ENCODE measurements around the gene APOC3.

DNA sequence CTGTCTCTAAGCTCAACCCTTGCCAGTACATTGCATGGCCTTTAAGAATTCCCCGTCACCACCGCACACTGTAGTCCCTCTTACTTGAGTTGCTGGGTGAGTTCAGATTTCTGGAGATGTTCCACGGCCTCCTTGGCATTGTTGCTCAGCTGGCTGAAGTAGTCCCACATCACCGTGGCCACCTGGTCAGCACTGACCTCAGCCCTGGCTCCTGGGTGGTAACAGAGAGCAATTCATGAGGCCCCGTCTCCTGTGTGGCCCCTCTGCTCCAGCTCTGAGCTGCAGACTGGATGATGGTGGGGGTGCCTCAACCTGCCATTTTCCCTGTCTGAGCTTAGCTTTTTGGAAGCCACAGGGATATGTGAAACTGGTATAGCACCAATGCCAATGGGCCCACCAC, 7.1 kb upstream of the APOC3 start:
- TF ChIP-seq ZNF274 (IDR thresholded peaks at IDR 0.05; ENCODE audit: low read depth, low read length) (no peak), SUZ12 (IDR thresholded peaks at IDR 0.05; ENCODE audit: extremely low read depth, insufficient read depth, insufficient read length) (no peak), YY1 (IDR thresholded peaks at IDR 0.05; ENCODE audit: insufficient read depth, insufficient read length) (no peak)
